ENCODE measurements around the gene DLG2.

- TF ChIP-seq POLR2A (IDR thresholded peaks at IDR 0.05): no peak
- no peak for TF ChIP-seq CTCF (IDR thresholded peaks at IDR 0.05)
- no peak for TF ChIP-seq POLR2AphosphoS5 (IDR thresholded peaks at IDR 0.05)
Measured at GRCh38 chr11:84806354-84806753, 820.8 kb downstream of the DLG2 start.

All from sigmoid colon (tissue), 4 donors.